ENCODE results near the gene KCNMB4. TPM values are rescaled to one million over a fixed set of nuclear protein-coding genes. Genes with fewer than 3 reads are reported as not detected.

The KCNMB4 gene
- total RNA-seq, 1 donor from 2014 or later = 6.0 TPM

DNA sequence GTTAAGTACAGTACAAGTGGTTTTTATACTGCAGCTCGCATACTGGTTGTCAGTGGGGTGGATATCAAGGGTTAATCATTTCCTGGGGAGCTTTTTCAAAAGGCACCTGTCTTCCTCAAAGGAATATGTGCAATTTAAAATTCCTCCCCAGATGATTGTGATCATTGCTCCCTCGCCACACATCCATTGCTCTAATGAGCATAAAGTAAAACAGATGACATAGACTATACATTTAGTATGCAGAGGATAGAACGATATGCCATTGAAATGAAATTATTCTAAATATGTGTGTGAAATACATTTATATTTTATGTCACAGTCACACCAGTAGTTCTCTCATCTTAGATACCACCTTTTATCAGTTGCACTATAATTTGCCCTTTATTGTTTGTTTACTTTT lies 36.4 kb upstream of the KCNMB4 start:
- Histone ChIP-seq H3K27me3 (no peaks in the 10 kb centered on the region), H3K27ac (no peak overlapping the region), H3K36me3 (no peaks in the 10 kb centered on the region), H3K4me1 (no peaks in the 10 kb centered on the region), H3K9me3 (no peaks in the 10 kb centered on the region), H3K4me3 (no peak overlapping the region)
- intact Hi-C loops (cut with DNase I) = no loop called here
- no peak for DNase-seq
- TF ChIP-seq, protein P1, sequence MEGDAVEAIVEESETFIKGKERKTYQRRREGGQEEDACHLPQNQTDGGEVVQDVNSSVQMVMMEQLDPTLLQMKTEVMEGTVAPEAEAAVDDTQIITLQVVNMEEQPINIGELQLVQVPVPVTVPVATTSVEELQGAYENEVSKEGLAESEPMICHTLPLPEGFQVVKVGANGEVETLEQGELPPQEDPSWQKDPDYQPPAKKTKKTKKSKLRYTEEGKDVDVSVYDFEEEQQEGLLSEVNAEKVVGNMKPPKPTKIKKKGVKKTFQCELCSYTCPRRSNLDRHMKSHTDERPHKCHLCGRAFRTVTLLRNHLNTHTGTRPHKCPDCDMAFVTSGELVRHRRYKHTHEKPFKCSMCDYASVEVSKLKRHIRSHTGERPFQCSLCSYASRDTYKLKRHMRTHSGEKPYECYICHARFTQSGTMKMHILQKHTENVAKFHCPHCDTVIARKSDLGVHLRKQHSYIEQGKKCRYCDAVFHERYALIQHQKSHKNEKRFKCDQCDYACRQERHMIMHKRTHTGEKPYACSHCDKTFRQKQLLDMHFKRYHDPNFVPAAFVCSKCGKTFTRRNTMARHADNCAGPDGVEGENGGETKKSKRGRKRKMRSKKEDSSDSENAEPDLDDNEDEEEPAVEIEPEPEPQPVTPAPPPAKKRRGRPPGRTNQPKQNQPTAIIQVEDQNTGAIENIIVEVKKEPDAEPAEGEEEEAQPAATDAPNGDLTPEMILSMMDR (IDR thresholded peaks at IDR 0.05) = no peak
- ATAC-seq = no peak

GRCh38 chr12:70330158-70330557 lies 35.9 kb upstream of the KCNMB4 start:
- no peaks in the 10 kb centered on the region for H3K9me3 ChIP-seq
- TF ChIP-seq, protein P1 (IDR thresholded peaks at IDR 0.05) = no peak
- H3K4me1 ChIP-seq = no peaks in the 10 kb centered on the region
- intact Hi-C loops (cut with DNase I) = no loop called here
- peaks cover 2% of the 10 kb centered on the region for H3K36me3 ChIP-seq
- H3K27ac ChIP-seq = no peak overlapping the region
- H3K27me3 ChIP-seq = no peaks in the 10 kb centered on the region
- H3K4me3 ChIP-seq = no peak overlapping the region
- DNase-seq (no peak), ATAC-seq (no peak)

DNA sequence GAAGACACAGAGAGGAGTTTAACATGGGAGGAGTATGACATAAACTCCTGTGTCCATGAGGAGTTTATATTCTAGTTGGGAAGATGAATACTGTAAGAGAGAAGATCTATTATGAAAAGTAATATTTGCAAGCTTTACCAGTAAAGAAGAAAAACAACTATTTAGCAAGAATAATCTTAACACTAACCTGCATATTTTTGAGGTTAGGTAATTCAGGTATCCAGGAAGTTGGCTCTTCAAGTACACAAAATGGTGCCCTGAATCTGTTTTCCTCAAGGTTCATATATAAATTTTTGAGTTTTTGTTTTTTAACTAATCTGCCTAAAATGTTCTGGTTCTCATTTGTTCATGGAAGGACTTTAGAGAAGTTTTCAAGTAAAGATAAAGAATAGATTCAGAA lies 33.9 kb upstream of the KCNMB4 start:
- Histone ChIP-seq H3K4me1 (no peaks in the 10 kb centered on the region), H3K36me3 (peaks cover 19% of the 10 kb centered on the region), H3K4me3 (no peak overlapping the region), H3K27me3 (no peaks in the 10 kb centered on the region), H3K9me3 (no peaks in the 10 kb centered on the region), H3K27ac (no peak overlapping the region)
- TF ChIP-seq, protein P1 (IDR thresholded peaks at IDR 0.05) = no peak
- ATAC-seq (no peak), DNase-seq (no peak)
- intact Hi-C loops (cut with DNase I) = no loop called here

- intact Hi-C loops (cut with DNase I) = no loop called here
- H3K36me3 ChIP-seq = peaks cover 42% of the 10 kb centered on the region
Measured at GRCh38 chr12:70334742-70335141, 31.3 kb upstream of the KCNMB4 start.

DNA sequence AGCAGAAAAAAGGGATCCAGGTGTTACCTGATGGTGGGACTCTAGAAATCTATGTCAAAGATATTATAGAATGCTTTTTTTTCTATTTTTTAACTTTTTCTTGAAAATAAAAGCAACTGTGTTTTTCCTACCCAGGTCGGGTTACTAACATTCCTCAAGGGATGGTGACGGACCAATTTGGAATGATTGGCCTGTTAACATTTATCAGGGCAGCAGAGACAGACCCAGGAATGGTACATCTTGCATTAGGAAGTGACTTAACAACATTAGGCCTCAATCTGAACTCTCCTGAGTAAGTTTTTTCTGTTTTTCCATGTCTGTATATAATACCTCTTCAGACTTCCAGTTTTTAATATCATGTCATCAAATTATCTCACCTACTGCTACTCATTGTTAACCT lies 27.6 kb upstream of the KCNMB4 start:
- no peaks in the 10 kb centered on the region for H3K4me1 ChIP-seq
- H3K4me3 ChIP-seq = no peak overlapping the region
- TF ChIP-seq, protein P1 (IDR thresholded peaks at IDR 0.05) = no peak
- peaks cover 78% of the 10 kb centered on the region for H3K36me3 ChIP-seq
- ATAC-seq = no peak
- DNase-seq = no peak
- intact Hi-C loops (cut with DNase I) = no loop called here
- H3K27ac ChIP-seq = no peak overlapping the region
- no peaks in the 10 kb centered on the region for H3K9me3 ChIP-seq
- no peaks in the 10 kb centered on the region for H3K27me3 ChIP-seq

More at GRCh38 chr12:70334742-70335141, 31.3 kb upstream of the KCNMB4 start:
- Histone ChIP-seq H3K4me3 (no peak overlapping the region), H3K27ac (no peak overlapping the region), H3K9me3 (no peaks in the 10 kb centered on the region), H3K4me1 (no peaks in the 10 kb centered on the region), H3K27me3 (no peaks in the 10 kb centered on the region)
- no peak for ATAC-seq
- TF ChIP-seq, protein P1 (IDR thresholded peaks at IDR 0.05) = no peak
- no peak for DNase-seq

DNA sequence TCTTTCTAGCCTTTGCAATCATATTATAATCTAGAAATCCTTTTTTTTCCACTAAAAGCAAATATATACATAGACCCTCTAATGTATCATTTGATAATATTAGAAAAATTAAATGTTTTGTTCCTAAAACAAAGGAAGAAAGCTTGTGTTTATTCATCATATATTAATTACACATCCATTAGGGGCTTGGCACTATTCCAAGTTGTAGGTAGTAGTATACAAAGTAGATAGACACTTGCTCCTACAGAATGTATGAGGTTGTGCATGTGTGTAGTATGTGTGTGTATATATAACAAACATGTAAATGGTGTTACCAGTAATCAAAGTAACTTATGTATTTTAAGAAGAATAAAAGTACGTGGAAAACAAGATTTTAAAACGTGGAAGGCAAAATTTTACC lies 15.0 kb upstream of the KCNMB4 start:
- intact Hi-C loops (cut with DNase I) = no loop called here
- DNase-seq (no peak), ATAC-seq (no peak)
- Histone ChIP-seq H3K36me3 (peaks cover 38% of the 10 kb centered on the region), H3K4me1 (no peaks in the 10 kb centered on the region), H3K27me3 (no peaks in the 10 kb centered on the region), H3K9me3 (no peaks in the 10 kb centered on the region), H3K27ac (no peak overlapping the region), H3K4me3 (no peak overlapping the region)
- TF ChIP-seq, protein P1 (IDR thresholded peaks at IDR 0.05) = no peak

All from upper lobe of right lung (tissue), 1 donor.